ENCODE results near the gene SLC43A2.

Gene SLC43A2

GRCh38 chr17:1627982-1628855 lies at the start of gene SLC43A2:
TSS of gene SLC43A2 (minus strand) at chr17:1628834. CDS start at chr17:1627874, 960 bp downstream.
- TF ChIP-seq GATA2 (IDR thresholded peaks at IDR 0.05; ENCODE audit: low read depth, low read length) (no peak), GATA3 (IDR thresholded peaks at IDR 0.05; ENCODE audit: low read depth, low read length) (no peak)

- TF ChIP-seq GATA2 (IDR thresholded peaks at IDR 0.05; ENCODE audit: low read depth, low read length): no peak
- TF ChIP-seq GATA3 (IDR thresholded peaks at IDR 0.05; ENCODE audit: low read depth, low read length): no peak
These were observed 47.8 kb upstream of the SLC43A2 start for GRCh38 chr17:1676401-1676800.

- no peak for TF ChIP-seq GATA3 (IDR thresholded peaks at IDR 0.05; ENCODE audit: low read depth, low read length)
- TF ChIP-seq GATA2 (IDR thresholded peaks at IDR 0.05; ENCODE audit: low read depth, low read length): no peak
These were observed 44.6 kb upstream of the SLC43A2 start for GRCh38 chr17:1673041-1673785.

- no peak for TF ChIP-seq GATA2 (IDR thresholded peaks at IDR 0.05; ENCODE audit: low read depth, low read length)
- no peak for TF ChIP-seq GATA3 (IDR thresholded peaks at IDR 0.05; ENCODE audit: low read depth, low read length)
These were observed 32.4 kb upstream of the SLC43A2 start for GRCh38 chr17:1661045-1661444.

- no peak for TF ChIP-seq GATA3 (IDR thresholded peaks at IDR 0.05; ENCODE audit: low read depth, low read length)
- no peak for TF ChIP-seq GATA2 (IDR thresholded peaks at IDR 0.05; ENCODE audit: low read depth, low read length)
These were observed 29.5 kb upstream of the SLC43A2 start for GRCh38 chr17:1658100-1658499.

GRCh38 chr17:1653735-1654134 lies 25.1 kb upstream of the SLC43A2 start:
- TF ChIP-seq GATA3 (IDR thresholded peaks at IDR 0.05; ENCODE audit: low read depth, low read length) (no peak), GATA2 (IDR thresholded peaks at IDR 0.05; ENCODE audit: low read depth, low read length) (no peak)

GRCh38 chr17:1651559-1651844 lies 22.9 kb upstream of the SLC43A2 start:
- no peak for TF ChIP-seq GATA2 (IDR thresholded peaks at IDR 0.05; ENCODE audit: low read depth, low read length)

GRCh38 chr17:1650731-1651558 lies 22.3 kb upstream of the SLC43A2 start:
- TF ChIP-seq GATA2 (IDR thresholded peaks at IDR 0.05; ENCODE audit: low read depth, low read length) (no peak), GATA3 (IDR thresholded peaks at IDR 0.05; ENCODE audit: low read depth, low read length) (no peak)

GRCh38 chr17:1649844-1650501 lies 21.3 kb upstream of the SLC43A2 start, which contains the start of gene RILP:
TSS of gene RILP (minus strand) at chr17:1649866. CDS start at chr17:1649804, 62 bp downstream.
- TF ChIP-seq GATA3 (IDR thresholded peaks at IDR 0.05; ENCODE audit: low read depth, low read length): no peak
- TF ChIP-seq GATA2 (IDR thresholded peaks at IDR 0.05; ENCODE audit: low read depth, low read length): no peak

GRCh38 chr17:1648963-1649843 lies 20.6 kb upstream of the SLC43A2 start:
- TF ChIP-seq GATA2 (IDR thresholded peaks at IDR 0.05; ENCODE audit: low read depth, low read length): no peak

- no peak for TF ChIP-seq GATA3 (IDR thresholded peaks at IDR 0.05; ENCODE audit: low read depth, low read length)
- no peak for TF ChIP-seq GATA2 (IDR thresholded peaks at IDR 0.05; ENCODE audit: low read depth, low read length)
These were observed 19.7 kb upstream of the SLC43A2 start for GRCh38 chr17:1648173-1648962.

GRCh38 chr17:1647802-1648171 lies 19.2 kb upstream of the SLC43A2 start:
- TF ChIP-seq GATA2 (IDR thresholded peaks at IDR 0.05; ENCODE audit: low read depth, low read length) (no peak), GATA3 (IDR thresholded peaks at IDR 0.05; ENCODE audit: low read depth, low read length) (no peak)
